OCI-LY1 (cell line): Measurements from ENCODE around the gene L3MBTL3.

Experiments
- H2AFZ ChIP-seq: fragments of 200-600 bp; sonication (generic), shearing (Covaris generic); 2 replicates; pipeline ENCODE4 v1.6.0; 2014; ENCODE audit warnings: antibody characterized with exemption, mild to moderate bottlenecking, low read length
- H3F3A ChIP-seq: fragments of 200-600 bp; sonication (generic), shearing (Covaris generic); 2 replicates; pipeline ENCODE4 v1.6.0; 2014; ENCODE audit warnings: mild to moderate bottlenecking, antibody characterized with exemption, low read length, moderate library complexity; ENCODE audit not compliant: insufficient read depth
- H3K27ac ChIP-seq: fragments of 200-600 bp; sonication (generic); 2 replicates; pipeline ENCODE4 v1.5.1; 2014; ENCODE audit warnings: low read length, mixed run types, mild to moderate bottlenecking, low read depth; ENCODE audit not compliant: poor library complexity, severe bottlenecking
- H3K27me3 ChIP-seq: fragments of 200-600 bp; sonication (generic); 2 replicates; pipeline ENCODE4 v1.6.0; 2014; ENCODE audit warnings: antibody characterized with exemption, mild to moderate bottlenecking, low read length, moderate library complexity; ENCODE audit not compliant: insufficient read depth
- H3K36me3 ChIP-seq: fragments of 200-600 bp; sonication (generic); 2 replicates; pipeline ENCODE4 v1.6.1; 2014; ENCODE audit warnings: mild to moderate bottlenecking, antibody characterized with exemption, low read length, moderate library complexity, mixed read lengths; ENCODE audit not compliant: insufficient read depth
- H3K4me1 ChIP-seq: fragments of 200-600 bp; sonication (generic); 2 replicates; pipeline ENCODE4 v1.5.1; 2014; ENCODE audit warnings: mild to moderate bottlenecking, low read length, moderate library complexity; ENCODE audit not compliant: insufficient read depth, severe bottlenecking
- H3K4me2 ChIP-seq: fragments of 200-600 bp; sonication (generic), shearing (Covaris generic); 2 replicates; pipeline ENCODE4 v1.6.1; 2014; ENCODE audit warnings: low read length
- H3K4me3 ChIP-seq: fragments of 200-600 bp; sonication (generic); 2 replicates; pipeline ENCODE4 v1.5.1; 2014; ENCODE audit warnings: low read length, low read depth, mild to moderate bottlenecking, mixed read lengths; ENCODE audit not compliant: poor library complexity, severe bottlenecking
- H3K79me2 ChIP-seq: fragments of 200-600 bp; shearing (Covaris generic); 2 replicates; pipeline ENCODE4 v1.6.1; 2016; ENCODE audit warnings: mixed run types, low read length, mixed read lengths; ENCODE audit not compliant: insufficient read depth
- H3K9ac ChIP-seq: fragments of 200-600 bp; sonication (generic), shearing (Covaris generic); 2 replicates; pipeline ENCODE4 v1.6.1; 2014; ENCODE audit warnings: mild to moderate bottlenecking, low read length, mixed read lengths
- H3K9me2 ChIP-seq: fragments of 200-600 bp; sonication (generic), shearing (Covaris generic); 2 replicates; pipeline ENCODE4 v1.6.1; 2014; ENCODE audit warnings: low read depth, mild to moderate bottlenecking, low read length, mixed read lengths
- H3K9me3 ChIP-seq: fragments of 200-600 bp; shearing (Covaris generic); 2 replicates; pipeline ENCODE4 v1.6.1; 2014; ENCODE audit warnings: low read length, mixed read lengths
- H4K20me1 ChIP-seq: fragments of 200-600 bp; sonication (generic), shearing (Covaris generic); 2 replicates; pipeline ENCODE4 v1.6.0; 2016; ENCODE audit warnings: mild to moderate bottlenecking, low read length; ENCODE audit not compliant: insufficient read depth
- EZH2 ChIP-seq: fragments of 200-600 bp; sonication (generic), shearing (Covaris generic); IDR thresholded peaks from 2 replicates; pipeline ENCODE4 v1.8.0; 2017; ENCODE audit warnings: borderline replicate concordance, mixed run types, mild to moderate bottlenecking, antibody characterized with exemption, low read length, moderate library complexity, mixed read lengths
- TF ChIP-seq, protein P1 (sequence below): fragments of 200-600 bp; sonication (generic), shearing (Covaris generic); IDR thresholded peaks from 2 replicates; pipeline ENCODE4 v1.5.1; 2017; ENCODE audit warnings: mild to moderate bottlenecking, antibody characterized with exemption, low read length, moderate library complexity, mixed read lengths

Gene L3MBTL3

DNA sequence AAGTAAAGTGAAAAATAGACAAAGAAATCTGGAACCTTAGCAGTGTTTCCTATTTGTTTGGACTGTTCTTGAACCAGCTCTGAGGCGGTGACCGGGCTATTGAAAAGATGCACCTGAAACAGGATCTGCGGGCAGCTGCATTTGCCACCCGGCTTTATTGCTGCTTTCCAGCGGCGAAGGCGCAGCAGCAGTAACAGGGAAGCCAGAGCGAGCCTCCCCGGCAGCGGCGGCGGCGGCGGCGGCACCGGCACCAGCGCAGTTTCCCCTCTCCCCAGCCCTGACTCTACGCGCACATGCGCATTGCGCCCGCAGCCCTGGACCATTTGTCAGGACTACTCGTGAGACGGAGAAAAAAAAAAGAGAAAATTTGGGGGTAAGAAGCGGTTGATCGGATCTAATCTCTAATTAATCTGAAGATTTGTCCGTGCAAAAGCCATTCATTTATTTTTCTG, at the start of gene L3MBTL3:
Gene L3MBTL3, plus strand, starts transcription at position 290 of the 452 bp plus-strand sequence. CDS start 24,119 bp downstream, outside the sequence.
- Histone ChIP-seq H3K9ac (peak within 1 kb of the TSS; percentile 86), H3K27me3 (no peaks in the 10 kb centered on the region), H3K36me3 (no peaks in the 10 kb centered on the region), H3K4me3 (peak within 1 kb of the TSS; percentile 83), H3K4me2 (peak within 1 kb of the TSS; percentile 88), H2AFZ (peak within 1 kb of the TSS; percentile 87), H3K4me1 (peaks cover 8% of the 10 kb centered on the region), H3K27ac (no peak within 1 kb of the TSS), H3K79me2 (no peaks in the 10 kb centered on the region), H3F3A (no peaks in the 10 kb centered on the region; the same call in 1 of the 2 replicates), H3K9me3 (no peaks in the 10 kb centered on the region), H3K9me2 (no peaks in the 10 kb centered on the region), H4K20me1 (no peaks in the 10 kb centered on the region; the same call in 1 of the 2 replicates)
- TF ChIP-seq EZH2 = no peak

- H3K4me1 ChIP-seq = no peaks in the 10 kb centered on the region
- H3K4me3 ChIP-seq = no peak overlapping the region
- H3K36me3 ChIP-seq = no peaks in the 10 kb centered on the region
- H2AFZ ChIP-seq = no peak overlapping the region
- H3K27ac ChIP-seq = no peak overlapping the region
- H3K79me2 ChIP-seq = no peaks in the 10 kb centered on the region
- H3K27me3 ChIP-seq = no peaks in the 10 kb centered on the region
- H3K4me2 ChIP-seq = no peak overlapping the region
- H3K9ac ChIP-seq = no peak overlapping the region
- TF ChIP-seq, protein P1, sequence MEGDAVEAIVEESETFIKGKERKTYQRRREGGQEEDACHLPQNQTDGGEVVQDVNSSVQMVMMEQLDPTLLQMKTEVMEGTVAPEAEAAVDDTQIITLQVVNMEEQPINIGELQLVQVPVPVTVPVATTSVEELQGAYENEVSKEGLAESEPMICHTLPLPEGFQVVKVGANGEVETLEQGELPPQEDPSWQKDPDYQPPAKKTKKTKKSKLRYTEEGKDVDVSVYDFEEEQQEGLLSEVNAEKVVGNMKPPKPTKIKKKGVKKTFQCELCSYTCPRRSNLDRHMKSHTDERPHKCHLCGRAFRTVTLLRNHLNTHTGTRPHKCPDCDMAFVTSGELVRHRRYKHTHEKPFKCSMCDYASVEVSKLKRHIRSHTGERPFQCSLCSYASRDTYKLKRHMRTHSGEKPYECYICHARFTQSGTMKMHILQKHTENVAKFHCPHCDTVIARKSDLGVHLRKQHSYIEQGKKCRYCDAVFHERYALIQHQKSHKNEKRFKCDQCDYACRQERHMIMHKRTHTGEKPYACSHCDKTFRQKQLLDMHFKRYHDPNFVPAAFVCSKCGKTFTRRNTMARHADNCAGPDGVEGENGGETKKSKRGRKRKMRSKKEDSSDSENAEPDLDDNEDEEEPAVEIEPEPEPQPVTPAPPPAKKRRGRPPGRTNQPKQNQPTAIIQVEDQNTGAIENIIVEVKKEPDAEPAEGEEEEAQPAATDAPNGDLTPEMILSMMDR = no peak
- no peak for TF ChIP-seq EZH2
- no peaks in the 10 kb centered on the region for H3F3A ChIP-seq
- no peaks in the 10 kb centered on the region for H3K9me3 ChIP-seq
- no peaks in the 10 kb centered on the region for H4K20me1 ChIP-seq
- no peaks in the 10 kb centered on the region for H3K9me2 ChIP-seq
Observed at GRCh38 chr6:129969064-129969463, 49.3 kb upstream of the L3MBTL3 start.

GRCh38 chr6:129976110-129976509, 42.3 kb upstream of the L3MBTL3 start:
- no peaks in the 10 kb centered on the region for H3K27me3 ChIP-seq
- no peaks in the 10 kb centered on the region for H3K9me2 ChIP-seq
- no peak overlapping the region for H2AFZ ChIP-seq
- no peaks in the 10 kb centered on the region for H3K9me3 ChIP-seq
- H3K36me3 ChIP-seq = no peaks in the 10 kb centered on the region
- no peak overlapping the region for H3K4me3 ChIP-seq
- no peaks in the 10 kb centered on the region for H3K4me1 ChIP-seq
- no peaks in the 10 kb centered on the region for H3K79me2 ChIP-seq
- no peak overlapping the region for H3K27ac ChIP-seq
- H4K20me1 ChIP-seq = no peaks in the 10 kb centered on the region
- TF ChIP-seq, protein P1 = no peak
- no peak for TF ChIP-seq EZH2
- no peak overlapping the region for H3K4me2 ChIP-seq
- no peak overlapping the region for H3K9ac ChIP-seq
- no peaks in the 10 kb centered on the region for H3F3A ChIP-seq
